ENCODE data around the gene IL20RB.

Gene IL20RB

GRCh38 chr3:136957751-136958288 lies at the start of gene IL20RB:
Gene IL20RB, plus strand, starts transcription at chr3:136957983. Its CDS starts 131 bp downstream, at chr3:136958114.
- DNase-seq (ENCODE audit: low spot score) = no peak

GRCh38 chr3:136908297-136908696 lies 49.5 kb upstream of the IL20RB start:
- no peak for DNase-seq (ENCODE audit: low spot score)

GRCh38 chr3:136909187-136909586 lies 48.6 kb upstream of the IL20RB start:
- no peak for DNase-seq (ENCODE audit: low spot score)

- no peak for DNase-seq (ENCODE audit: low spot score)
Observed at GRCh38 chr3:136910697-136911096, 47.1 kb upstream of the IL20RB start.

- DNase-seq (ENCODE audit: low spot score) = no peak
Observed at GRCh38 chr3:136913168-136913567, 44.6 kb upstream of the IL20RB start.

- no peak for DNase-seq (ENCODE audit: low spot score)
Observed at GRCh38 chr3:136914739-136915138, 43.0 kb upstream of the IL20RB start.

- no peak for DNase-seq (ENCODE audit: low spot score)
Observed at GRCh38 chr3:136916223-136916622, 41.6 kb upstream of the IL20RB start.

- peak; percentile 82 for DNase-seq (ENCODE audit: low spot score)
Observed at GRCh38 chr3:136919799-136920580, 37.8 kb upstream of the IL20RB start.

- DNase-seq (ENCODE audit: low spot score) = no peak
Observed at GRCh38 chr3:136920904-136921611, 36.7 kb upstream of the IL20RB start.

- no peak for DNase-seq (ENCODE audit: low spot score)
Observed at GRCh38 chr3:136925425-136926190, 32.2 kb upstream of the IL20RB start.

GRCh38 chr3:136928240-136928639 lies 29.5 kb upstream of the IL20RB start:
- DNase-seq (ENCODE audit: low spot score) = no peak

GRCh38 chr3:136929977-136930670 lies 27.7 kb upstream of the IL20RB start:
- no peak for DNase-seq (ENCODE audit: low spot score)

- DNase-seq (ENCODE audit: low spot score) = no peak
Observed at GRCh38 chr3:136931606-136932005, 26.2 kb upstream of the IL20RB start.

- no peak for DNase-seq (ENCODE audit: low spot score)
Observed at GRCh38 chr3:136932523-136932922, 25.3 kb upstream of the IL20RB start.

GRCh38 chr3:136932978-136933772 lies 24.6 kb upstream of the IL20RB start:
- DNase-seq (ENCODE audit: low spot score) = no peak

GRCh38 chr3:136937175-136937574 lies 20.6 kb upstream of the IL20RB start:
- no peak for DNase-seq (ENCODE audit: low spot score)

- DNase-seq (ENCODE audit: low spot score) = no peak
Observed at GRCh38 chr3:136937851-136938250, 19.9 kb upstream of the IL20RB start.

GRCh38 chr3:136938334-136938733 lies 19.4 kb upstream of the IL20RB start:
- DNase-seq (ENCODE audit: low spot score) = peak; percentile 22

GRCh38 chr3:136939489-136939888 lies 18.3 kb upstream of the IL20RB start:
- no peak for DNase-seq (ENCODE audit: low spot score)

GRCh38 chr3:136942803-136943202 lies 15.0 kb upstream of the IL20RB start:
- DNase-seq (ENCODE audit: low spot score) = no peak

GRCh38 chr3:136943436-136943835 lies 14.3 kb upstream of the IL20RB start:
- no peak for DNase-seq (ENCODE audit: low spot score)
